HG02571 (cell line): Measurements from ENCODE around the gene OR56A1.

Experiments used
- ATAC-seq: cut with Tn5 transposase; IDR thresholded peaks from one replicate; pipeline ENCODE4 v1.9.1; 2021; ENCODE audit warnings: mild to moderate bottlenecking, moderate library complexity; ENCODE audit not compliant: unreplicated experiment

The OR56A1 gene

DNA sequence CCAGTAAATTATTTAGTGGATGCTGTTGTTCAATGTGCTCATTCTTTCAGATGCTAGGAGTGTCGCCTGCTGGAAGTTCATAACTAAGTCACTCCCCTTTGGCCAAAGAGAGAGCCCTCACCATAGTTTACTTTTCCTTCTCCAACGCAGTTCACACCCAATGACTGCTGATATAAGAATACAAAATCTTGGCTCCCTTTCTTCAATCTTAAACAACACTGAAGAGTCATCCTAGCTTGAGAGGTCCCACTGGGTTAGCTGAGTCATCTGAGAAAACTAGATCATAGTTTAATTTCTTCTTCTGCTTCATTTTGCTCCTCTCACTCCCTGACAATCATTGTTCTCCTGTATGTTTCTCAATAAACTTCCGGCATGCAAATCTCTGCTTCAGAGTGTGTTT, 38.4 kb downstream of the OR56A1 start:
- no peak for ATAC-seq

DNA sequence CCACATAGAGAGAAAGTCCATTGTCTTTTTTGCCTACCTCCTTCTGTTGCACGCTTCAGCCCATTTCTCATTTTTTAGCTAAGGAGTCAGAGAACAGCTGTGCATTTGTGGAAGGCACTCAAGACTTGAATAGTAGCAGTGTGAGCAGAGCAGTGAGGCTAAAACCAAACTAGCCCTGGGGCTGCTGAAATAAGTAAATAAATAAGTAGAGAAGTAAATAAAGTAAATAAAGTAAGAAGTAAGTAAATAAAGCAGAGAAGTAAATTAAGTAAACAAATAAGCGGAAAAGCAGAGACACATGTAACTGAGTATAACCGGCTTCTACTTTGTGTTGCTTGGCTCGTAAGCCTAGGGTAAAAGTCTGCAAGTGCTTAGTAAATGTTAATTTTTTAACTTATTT, 41.4 kb downstream of the OR56A1 start:
- no peak for ATAC-seq

DNA sequence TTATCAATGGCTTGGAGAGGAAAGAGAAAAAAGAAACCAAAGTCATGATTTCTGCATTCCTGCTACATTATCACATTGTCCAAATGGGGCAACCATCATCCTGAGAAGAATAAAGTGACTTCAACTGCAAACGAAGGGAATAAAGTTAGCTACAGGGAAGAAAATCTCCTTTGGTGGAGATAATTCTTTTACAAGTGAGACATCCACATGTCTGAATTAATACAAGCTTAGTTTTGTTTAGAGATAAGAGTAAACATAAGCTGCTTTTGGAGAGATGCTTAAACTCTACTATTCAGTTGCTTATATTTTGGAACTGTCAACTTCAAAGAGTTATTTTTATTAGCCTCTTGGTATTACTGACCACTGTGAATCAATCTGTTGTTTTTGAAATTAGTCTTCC, 43.7 kb downstream of the OR56A1 start, which contains the start of gene OR52L1:
TSS of gene OR52L1 (minus strand) at position 101 of the 400 bp plus-strand sequence. CDS start at position 46, 55 bp downstream.
- ATAC-seq: no peak

DNA sequence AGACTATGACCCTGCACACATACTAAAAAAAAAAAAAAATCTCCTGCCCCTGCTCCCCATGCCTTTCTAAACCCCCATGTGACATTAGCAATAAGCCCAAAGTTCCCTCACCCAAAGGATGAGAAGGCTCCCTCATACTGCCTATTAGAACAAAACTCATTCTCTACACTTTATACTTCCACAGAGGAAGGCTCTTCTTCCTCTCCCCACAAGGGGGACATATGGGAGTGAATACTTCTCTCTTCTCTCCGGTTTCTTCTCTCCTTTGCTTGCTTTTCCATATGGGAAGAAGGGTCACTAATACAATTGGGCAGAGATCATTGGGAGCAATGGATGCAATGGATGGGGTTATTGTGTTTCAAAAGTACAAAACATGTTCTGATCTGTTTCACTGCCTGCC, 47.1 kb downstream of the OR56A1 start:
- no peak for ATAC-seq

DNA sequence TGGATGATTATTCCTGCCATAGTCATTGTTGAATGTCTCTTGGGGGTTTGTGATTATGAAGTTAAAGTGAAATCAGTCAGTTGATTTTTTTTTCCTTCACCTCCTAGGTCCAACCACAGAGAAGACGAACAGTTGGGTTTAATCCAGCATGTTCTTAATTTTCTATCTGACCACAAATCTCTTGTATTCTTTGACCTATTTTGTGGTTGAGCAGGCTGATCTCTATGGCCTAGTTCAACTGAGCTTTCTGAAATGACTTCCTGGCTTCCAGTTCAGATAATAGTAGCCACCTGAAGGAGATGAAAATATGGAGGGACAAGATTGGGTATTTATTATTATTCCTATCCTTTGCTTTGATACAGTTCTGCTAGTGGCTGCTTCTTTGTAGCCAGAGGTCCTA, 57.0 kb downstream of the OR56A1 start:
- ATAC-seq: no peak
